GM19351 (cell line): ENCODE results near the gene YIPF7.

Experiments used
- ATAC-seq: cut with Tn5 transposase; IDR thresholded peaks from one replicate; pipeline ENCODE4 v1.9.1; 2021; ENCODE audit warnings: mild to moderate bottlenecking, moderate library complexity; ENCODE audit not compliant: unreplicated experiment

The YIPF7 gene

GRCh38 chr4:44629280-44629866 is 22.1 kb downstream of the YIPF7 start:
- peak; percentile 98 for ATAC-seq

DNA sequence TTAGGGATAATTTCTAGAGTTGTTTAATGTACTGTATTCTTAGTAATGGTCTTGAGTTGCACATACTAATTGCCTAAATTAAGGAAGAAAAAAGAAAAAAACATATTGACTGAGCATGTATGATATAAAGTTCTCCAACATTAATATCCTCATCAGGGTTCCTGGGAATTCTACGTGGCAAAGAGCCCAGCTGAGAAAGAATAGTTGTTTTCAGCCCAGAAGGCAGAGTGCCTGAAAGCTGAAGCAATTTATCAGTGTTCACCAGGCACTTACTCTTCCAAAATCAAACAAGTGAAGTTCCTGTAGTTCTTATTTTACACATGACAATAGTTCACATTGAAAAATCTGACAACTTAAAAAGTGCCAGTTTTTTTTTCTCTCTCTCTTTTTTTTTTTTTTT is 27.7 kb downstream of the YIPF7 start:
- no peak for ATAC-seq

- no peak for ATAC-seq
Measured at GRCh38 chr4:44616621-44617020, 34.8 kb downstream of the YIPF7 start.

GRCh38 chr4:44583393-44583792 is 68.0 kb downstream of the YIPF7 start:
- ATAC-seq = peak; percentile 77

GRCh38 chr4:44580231-44580630 is 71.2 kb downstream of the YIPF7 start:
- no peak for ATAC-seq

- ATAC-seq = no peak
Measured at GRCh38 chr4:44578954-44579353, 72.5 kb downstream of the YIPF7 start.
